NAMALWA (cell line): Measurements from ENCODE around the gene NLRP9.
A peak's percentile ranks its signal among the peaks of the same experiment; 100 is the strongest.
"Not testable (repeated sequence)": the region's sequence is repeated elsewhere in the genome, so short reads cannot be mapped to it uniquely, and the experiment has no call there.

ENCODE experiments used
- DNase-seq: peaks from one replicate; pipeline ENCODE4 v3.0.0-alpha.2; 2015; ENCODE audit warnings: low spot score

Gene NLRP9

GRCh38 chr19:55738302-55738701, at the start of gene NLRP9:
Gene NLRP9, minus strand, starts transcription at chr19:55738402. Its CDS starts 28 bp downstream, at chr19:55738374.
- no peak for DNase-seq

DNA sequence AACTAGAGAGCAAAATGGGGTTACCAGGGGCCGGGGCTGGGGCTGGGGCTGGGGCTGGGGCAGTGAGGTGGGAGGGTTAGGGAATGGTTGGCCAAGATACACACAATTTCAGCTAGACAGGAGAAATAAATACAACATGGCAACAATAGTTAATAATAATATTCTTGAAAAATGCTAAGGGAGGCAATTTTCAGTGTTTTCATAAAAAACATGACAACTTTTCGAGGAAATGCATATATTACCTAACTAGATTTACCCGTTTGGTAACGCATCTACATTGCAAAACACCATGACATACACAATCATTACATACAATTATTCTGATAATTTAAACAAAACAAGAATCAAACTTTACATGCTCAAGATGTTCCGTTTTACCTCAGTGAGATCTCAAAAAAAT, 42.9 kb upstream of the NLRP9 start:
- no peak for DNase-seq

GRCh38 chr19:55778331-55778730, 40.1 kb upstream of the NLRP9 start:
- DNase-seq: no peak

DNA sequence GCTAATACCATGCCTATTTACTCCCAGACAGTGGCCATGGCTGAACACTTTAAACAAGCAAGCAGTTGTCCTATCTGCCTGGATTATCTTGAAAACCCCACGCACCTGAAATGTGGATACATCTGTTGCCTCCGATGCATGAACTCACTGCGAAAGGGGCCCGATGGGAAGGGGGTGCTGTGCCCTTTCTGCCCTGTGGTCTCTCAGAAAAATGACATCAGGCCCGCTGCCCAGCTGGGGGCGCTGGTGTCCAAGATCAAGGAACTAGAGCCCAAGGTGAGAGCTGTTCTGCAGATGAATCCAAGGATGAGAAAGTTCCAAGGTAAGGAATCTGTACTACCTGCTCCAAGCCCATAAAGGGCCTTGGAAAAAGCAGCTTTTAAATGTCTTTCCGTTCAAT, 39.3 kb upstream of the NLRP9 start:
- DNase-seq: peak; percentile 26

- DNase-seq: not testable (repeated sequence)
Measured at GRCh38 chr19:55769632-55770031, 31.4 kb upstream of the NLRP9 start.

DNA sequence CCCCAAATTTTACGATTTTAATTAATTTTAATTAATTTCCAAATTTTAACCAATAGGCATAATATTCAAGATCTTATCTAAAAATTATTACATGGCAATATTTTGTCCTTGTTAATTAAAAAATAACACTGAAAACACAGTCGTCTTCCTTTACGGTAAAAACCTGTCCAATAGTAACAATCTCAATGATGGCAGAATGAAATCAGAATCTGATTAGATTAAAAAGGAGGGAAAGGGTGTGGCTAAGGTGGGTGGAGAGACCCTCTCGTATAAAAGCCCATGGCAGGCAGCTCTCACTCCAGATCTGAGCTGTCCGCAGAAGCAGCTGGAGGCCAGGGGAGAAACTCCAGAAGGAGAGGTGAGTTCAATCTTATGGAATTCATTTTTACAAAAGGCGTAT, 30.6 kb upstream of the NLRP9 start, which contains the start of gene RFPL4AL1:
Gene RFPL4AL1 (plus strand): TSS at position 301 of the 400 bp plus-strand sequence. CDS start 2,687 bp downstream, outside the sequence.
- not testable (repeated sequence) for DNase-seq

GRCh38 chr19:55766466-55766865, 28.3 kb upstream of the NLRP9 start:
- no peak for DNase-seq

DNA sequence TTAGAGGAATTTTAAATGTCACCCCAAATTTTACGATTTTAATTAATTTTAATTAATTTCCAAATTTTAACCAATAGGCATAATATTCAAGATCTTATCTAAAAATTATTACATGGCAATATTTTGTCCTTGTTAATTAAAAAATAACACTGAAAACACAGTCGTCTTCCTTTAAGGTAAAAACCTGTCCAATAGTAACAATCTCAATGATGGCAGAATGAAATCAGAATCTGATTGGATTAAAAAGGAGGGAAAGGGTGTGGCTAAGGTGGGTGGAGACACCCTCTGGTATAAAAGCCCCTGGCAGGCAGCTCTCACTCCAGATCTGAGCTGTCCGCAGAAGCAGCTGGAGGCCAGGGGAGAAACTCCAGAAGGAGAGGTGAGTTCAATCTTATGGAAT, 20.6 kb upstream of the NLRP9 start, which contains the start of gene RFPL4A:
Gene RFPL4A (plus strand): TSS at position 301 of the 400 bp plus-strand sequence. CDS start 2,704 bp downstream, outside the sequence.
- not testable (repeated sequence) for DNase-seq

DNA sequence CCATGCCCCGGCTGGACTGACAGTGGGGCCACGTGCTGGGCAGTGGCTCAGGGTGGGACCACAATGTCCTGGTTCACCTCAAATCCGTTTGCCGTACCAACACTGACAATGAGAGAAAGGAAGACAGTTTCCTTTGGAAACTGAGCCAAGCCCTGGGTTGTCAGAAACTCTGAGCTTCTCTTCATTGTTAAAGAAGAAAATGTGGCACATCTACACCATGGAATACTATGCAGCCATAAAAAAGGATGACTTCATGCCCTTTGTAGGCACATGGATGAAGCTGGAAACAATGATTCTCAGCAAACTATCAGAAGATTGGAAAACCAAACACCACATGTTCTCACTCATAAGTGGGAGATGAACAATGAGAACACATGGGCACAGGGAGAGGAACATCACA, 18.6 kb upstream of the NLRP9 start:
- not testable (repeated sequence) for DNase-seq

GRCh38 chr19:55753401-55753800, 15.2 kb upstream of the NLRP9 start:
- no peak for DNase-seq

GRCh38 chr19:55750715-55751114, 12.5 kb upstream of the NLRP9 start:
- DNase-seq: no peak

GRCh38 chr19:55730378-55730777, 7.8 kb downstream of the NLRP9 start:
- not testable (repeated sequence) for DNase-seq

DNA sequence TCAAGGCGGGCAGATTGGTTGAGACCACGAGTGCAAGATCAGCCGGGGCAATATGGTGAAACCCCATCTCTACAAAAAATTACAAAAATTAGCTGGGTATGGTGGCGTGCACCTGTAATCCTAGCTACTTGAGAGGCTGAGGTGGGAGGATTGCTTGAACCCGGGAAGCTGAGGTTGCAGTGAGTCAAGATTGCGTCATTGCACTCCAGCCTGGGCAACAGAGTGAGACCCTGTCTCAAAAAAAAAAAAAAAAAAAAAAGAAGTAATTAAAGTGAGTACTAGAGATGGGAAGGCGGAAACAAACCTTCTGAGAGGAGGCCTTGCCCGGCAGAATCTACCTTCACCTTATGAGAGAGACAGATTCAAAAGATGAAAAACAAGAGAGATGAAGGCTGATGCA, 14.7 kb downstream of the NLRP9 start:
- no peak for DNase-seq

DNA sequence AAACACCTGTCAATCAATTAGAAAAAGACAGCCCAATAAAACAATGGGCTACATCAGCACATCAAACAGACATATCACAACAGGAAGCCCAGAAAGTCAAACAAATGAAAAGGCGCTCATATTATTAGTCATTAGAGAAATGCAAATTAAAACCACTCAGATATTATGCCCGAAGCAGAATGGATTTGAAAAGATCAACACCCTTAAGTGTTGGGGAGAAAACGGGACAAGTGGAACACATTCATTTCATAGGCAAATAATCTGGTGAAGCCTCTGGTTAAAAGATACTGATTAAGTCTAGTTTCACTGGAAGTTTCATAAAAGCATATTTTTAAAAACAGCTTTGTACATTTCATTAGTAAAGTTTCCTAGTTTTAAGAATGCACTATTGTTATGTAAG, 17.4 kb downstream of the NLRP9 start:
- DNase-seq: no peak

GRCh38 chr19:55720214-55720746, 17.9 kb downstream of the NLRP9 start:
- no peak for DNase-seq

DNA sequence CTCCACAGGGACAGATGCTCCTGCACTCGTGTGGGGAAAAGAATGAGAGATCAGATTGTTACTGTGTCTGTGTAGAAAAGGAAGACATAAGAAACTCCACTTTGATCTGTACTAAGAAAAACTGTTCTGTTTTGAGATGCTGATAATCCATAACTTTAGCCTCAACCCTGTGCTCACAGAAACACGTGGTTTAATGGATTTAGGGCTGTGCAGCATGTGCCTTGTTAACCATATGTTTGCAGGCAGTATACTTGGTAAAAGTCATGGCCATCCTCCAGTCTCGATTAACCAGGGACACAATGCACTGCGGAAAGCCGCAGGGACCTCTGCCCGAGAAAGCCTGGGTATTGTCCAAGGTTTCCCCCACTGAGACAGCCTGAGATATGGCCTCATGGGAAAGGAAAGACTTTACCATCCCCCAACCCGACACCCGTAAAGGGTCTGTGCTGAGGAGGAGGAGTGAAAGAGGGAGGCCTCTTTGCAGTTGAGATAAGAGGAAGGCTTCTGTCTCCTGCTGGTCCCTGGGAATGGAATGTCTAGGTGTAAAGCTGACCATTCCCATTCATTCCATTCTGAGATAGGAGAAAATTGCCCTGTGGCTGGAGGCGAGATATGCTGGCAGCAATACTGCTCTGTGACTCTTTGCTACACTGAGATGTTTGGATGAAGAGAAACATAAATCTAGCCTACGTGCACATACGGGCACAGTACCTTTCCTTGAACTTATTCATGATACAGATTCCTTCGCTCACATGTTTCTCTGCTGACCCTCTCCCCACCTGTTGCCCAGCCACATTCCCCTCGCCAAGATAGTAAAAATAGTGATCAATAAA, 20.1 kb downstream of the NLRP9 start:
- not testable (repeated sequence) for DNase-seq

GRCh38 chr19:55717251-55717650, 21.0 kb downstream of the NLRP9 start:
- DNase-seq: no peak

GRCh38 chr19:55716531-55716930, 21.7 kb downstream of the NLRP9 start:
- no peak for DNase-seq

DNA sequence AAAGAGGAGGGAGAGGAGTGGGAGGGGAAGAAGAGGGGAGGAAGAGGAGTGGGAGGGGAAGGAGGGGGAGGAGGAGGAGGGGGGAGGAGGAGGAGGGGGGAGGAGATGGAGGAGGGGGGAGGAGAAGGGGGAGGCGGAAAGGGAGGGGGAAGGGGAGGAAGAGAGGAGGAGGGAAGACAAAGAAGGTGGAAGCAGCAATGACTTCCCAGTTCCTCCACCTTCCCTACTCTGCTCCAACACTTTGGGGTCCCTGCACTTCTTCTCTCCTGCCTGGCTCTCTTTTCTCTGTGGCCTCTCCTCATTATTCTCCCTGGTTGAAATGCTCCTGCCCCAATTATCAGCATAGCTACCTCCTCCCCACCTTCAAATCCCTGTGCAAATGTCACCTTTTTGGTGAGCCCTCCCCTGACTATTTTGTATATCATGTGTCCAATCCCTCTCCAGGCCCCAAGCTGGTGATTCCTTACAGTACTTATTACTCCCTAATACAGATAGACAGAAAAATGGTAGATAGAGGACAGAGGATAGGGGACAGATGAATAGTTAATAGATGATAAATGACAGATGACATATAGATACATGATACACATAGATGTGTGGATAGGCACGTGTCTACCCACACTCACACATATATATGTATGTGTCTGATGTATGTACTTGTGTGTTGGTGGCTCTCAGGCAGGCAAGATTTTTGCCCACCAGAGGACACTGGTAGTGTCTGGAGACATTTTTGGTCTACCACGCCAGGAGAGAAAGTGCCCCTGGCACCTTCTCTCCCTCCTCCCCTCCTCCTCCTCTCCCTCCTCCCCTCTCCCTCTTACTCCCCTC, 25.2 kb downstream of the NLRP9 start:
- peak; percentile 40 for DNase-seq

GRCh38 chr19:55711719-55712118, 26.5 kb downstream of the NLRP9 start:
- no peak for DNase-seq

- no peak for DNase-seq
Measured at GRCh38 chr19:55705972-55706371, 32.2 kb downstream of the NLRP9 start.

DNA sequence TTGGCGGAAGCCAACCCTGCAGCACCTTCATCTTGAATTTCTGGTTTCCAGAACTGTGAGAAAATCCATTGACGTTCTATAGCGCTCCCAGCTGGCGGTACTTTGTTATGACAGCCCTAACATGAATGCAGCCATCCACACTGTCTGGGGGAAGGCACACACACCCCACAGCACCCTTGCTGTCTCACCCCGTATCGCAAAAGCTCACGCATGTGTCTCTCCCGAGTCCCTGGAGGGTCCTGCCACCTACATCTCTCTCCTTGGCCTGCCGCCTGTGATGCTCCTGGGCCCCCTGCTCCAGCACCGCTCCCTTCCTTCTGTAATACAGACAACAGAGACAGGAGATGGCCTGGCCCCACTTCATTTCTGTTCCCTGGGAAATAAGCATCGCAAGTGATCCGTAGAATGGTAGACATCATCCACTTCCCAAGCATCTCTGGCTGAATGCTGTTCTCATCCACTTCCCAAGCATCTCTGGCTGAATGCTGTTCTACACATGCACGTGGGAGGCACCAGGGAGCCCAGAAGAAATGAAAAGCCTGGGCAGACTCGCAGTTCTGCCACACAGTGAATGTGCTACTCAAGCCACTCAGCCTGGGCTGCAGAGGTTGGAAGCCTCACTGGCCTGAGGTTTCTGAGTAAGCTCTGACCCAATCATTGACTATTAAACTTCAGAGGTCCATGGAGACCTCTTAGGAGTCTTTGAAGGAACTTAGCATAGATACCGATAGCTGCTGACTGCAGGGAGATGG, 33.5 kb downstream of the NLRP9 start:
- DNase-seq: peak; percentile 29
